GM21737 (cell line): Measurements from ENCODE around the gene PKN1.

Source experiments
- ATAC-seq: cut with Tn5 transposase; IDR thresholded peaks from one replicate; pipeline ENCODE4 v1.9.1; 2021; ENCODE audit warnings: mild to moderate bottlenecking, moderate library complexity; ENCODE audit not compliant: unreplicated experiment

The PKN1 gene

DNA sequence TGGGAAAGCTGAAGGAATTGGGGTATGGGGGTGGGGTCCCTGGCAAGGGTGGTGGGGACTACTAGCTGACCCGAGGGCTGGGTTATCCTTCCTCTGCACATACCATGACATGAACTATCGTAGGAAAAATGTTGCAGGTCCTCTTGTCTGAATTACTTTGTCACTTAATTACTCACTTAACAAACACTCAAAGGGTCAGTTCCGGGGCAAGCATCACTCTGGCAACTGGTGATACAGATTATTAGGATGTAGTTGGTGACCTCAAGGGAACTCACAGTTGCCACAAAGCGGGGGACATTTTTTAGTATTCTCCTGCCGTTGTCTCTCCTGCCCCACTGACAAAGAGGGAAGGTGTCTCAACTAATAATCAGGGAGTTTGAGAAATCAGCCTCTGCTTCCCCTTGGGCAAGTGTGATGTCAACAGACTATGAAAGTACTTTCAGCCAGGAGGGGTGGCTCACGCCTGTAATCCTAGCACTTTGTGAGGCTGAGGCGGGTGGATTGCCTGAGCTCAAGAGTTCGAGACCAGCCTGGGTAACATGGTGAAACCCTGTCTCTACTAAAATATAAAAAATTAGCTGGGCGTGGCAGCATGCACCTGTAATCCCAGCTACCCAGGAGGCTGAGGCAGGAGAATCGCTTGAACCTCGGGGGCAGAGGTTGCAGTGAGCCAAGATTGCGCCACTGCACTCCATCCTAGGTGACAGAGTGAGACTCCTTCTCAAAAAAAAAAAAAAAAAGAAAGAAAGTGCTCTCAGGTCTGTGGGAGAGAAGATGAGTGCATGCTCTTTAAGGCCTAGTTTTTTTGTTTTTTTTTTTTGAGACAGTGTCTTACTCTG is 74.8 kb downstream of the PKN1 start:
- ATAC-seq, result no peak

GRCh38 chr19:14510311-14511228 is 77.5 kb downstream of the PKN1 start:
- no peak for ATAC-seq

GRCh38 chr19:14511229-14511593 is 78.1 kb downstream of the PKN1 start:
- no peak for ATAC-seq

DNA sequence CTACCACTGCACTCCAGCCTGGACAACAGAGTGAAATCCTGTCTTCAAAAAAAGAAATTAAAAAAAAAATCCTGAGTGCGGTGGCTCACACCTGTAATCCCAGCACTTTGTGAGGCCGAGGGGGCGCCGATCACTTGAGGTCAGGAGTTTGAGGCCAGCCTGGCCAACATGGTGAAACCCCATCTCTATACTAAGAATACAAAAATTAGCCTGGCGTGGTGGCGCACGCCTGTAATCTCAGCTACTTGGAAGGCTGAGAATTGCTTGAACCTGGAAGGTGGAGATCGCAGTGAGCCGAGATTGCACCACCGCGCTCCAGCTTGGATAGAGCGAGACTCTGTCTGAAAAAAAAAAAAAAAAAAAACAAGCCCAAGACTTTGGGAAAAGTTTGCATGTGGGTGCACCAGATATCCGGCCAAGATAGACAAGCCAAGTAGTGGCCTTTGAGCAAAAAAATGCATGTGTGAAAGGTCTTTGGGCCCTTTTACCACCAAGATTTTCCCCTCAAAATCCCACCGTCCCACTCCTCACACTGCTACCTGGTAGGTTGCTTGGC is 79.4 kb downstream of the PKN1 start:
- no peak for ATAC-seq

DNA sequence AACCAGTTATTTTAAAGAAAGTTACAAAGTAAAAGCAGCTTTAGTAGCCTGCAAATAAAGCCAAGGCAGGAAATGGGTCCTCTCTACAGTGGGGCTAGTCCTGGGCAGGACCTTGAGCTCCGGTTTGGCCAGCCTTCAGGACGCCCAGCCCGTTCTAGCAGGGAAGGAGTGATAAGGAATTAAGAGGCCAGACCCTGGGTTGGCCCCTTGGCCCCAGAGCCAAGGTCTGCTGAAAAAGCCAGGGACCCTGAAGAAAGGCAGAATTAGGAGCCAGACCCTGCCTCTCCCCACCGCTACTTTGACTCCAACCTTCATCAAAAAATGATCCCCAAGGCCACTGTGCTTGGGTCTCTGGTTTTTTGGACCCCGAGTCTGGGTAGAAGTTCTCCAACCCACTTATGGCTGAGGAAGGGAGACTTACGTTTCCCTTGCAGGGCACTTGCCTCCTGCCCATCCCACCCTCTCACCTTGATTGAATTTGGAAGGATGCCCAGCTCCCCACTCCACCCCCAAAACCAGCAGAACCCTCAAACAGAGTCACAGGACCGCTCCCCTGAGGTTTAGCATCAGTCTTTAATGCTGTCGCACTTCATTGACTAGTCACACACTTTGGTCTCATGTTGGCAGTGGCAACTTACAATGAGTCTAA is 81.2 kb downstream of the PKN1 start:
- ATAC-seq, result no peak

- no peak for ATAC-seq
Measured at GRCh38 chr19:14515501-14516047, 82.5 kb downstream of the PKN1 start.

DNA sequence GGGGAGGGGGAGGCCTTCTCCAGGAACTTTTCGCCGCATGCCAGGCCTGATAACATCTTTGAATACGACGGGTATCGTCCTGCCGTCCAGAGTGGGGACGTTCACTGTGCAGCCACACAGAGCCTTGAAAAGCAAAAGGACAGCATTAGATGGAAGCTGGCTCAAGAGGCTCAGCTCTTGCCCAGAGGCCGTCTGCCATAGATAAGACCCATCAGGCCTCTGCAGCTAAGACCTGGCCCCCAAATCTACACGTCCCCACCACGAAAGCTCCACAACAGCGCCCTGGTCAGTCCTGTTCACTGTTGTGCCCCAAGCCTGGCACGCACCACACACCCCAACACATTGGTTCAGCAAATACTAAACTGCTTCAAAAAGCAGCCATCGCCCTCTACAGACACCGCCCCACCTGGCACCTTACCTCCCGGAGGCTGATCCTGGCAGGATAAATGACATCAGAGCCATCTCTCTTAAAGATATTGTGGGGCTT is 83.0 kb downstream of the PKN1 start:
- no peak for ATAC-seq

DNA sequence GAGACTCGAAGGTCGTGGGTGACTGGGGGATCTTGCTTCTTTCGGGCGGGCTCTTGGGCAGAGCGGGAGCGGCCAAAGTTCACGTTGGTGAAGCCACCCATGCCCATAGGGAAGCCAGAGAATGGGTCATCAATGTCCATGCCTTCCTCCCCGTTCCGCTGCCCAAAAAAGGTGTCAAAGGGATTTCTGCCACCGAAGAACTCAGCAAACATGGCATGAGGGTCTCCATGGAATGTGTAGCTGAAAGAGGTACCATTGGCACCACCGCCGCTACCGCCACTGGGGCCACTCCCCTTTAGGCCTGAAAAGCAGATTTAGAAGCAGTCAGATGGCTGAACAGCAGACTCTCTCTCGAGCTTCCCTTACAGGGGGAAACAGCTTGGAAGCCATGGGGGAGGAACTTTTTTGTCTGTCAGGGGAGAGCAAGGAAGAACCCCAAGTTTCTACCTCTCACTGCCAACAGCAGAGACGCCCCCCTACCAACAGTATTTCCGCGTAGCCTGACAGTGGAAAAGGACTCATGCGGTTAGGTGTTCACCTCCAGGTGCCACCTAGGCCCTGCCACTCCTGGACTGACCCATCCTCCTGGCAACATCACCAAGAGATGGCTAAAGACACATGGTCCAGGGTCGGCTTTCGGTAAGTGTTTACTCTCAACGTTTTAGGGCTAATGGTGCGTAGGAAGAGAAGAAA is 83.8 kb downstream of the PKN1 start:
- no peak for ATAC-seq

DNA sequence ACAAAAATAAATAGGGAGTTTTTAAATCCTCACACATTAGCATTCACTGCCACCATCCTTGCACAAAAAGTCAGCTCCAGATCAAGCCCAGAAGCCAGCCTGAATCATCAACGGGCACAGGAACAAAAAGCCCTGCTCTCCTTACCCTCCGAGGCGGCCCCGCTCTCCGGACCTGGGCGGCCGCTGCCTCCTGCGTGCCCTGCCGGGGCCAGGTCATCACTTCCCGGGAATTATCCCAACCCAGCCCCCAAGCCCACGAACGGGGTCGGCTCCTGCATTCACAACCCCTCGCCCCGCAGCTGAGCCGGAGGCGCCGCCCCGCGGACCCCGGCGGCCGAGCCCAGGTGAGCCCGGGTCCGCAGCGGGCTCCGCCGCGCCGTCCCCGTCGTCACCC is 84.3 kb downstream of the PKN1 start:
- no peak for ATAC-seq

GRCh38 chr19:14517840-14518505 is 84.9 kb downstream of the PKN1 start, which contains the start of gene DNAJB1:
Gene DNAJB1 (minus strand): TSS chr19:14518397. CDS start chr19:14518349, 48 bp downstream.
- ATAC-seq, result peak; percentile 61

- ATAC-seq, result no peak
Measured at GRCh38 chr19:14519245-14519859, 86.2 kb downstream of the PKN1 start.

DNA sequence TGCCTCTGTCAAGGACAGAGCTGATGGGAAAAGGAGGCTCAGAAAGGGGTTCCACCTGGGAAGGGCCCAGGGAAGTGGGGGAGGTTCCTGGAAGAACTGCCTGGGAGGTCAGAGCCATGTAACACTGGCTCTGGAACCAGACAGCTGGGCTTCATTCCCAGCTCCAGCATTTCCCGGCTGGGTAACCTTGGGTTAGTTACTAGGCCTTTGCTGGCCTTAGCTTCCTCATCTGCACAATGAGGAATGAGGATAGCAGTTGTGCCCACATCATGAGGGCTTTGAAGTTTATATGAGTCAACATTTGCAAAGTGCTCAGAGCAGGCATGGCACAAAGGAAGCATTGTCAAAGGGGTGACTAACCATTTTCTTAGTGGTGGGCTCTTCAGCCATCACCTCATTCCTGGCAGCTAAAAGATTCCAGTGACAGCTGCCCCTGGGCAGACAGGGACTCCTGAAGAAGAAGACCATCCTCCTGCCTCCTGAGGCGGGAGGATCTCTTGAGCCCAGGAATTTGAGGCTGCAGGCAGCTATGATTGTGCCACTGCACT is 86.8 kb downstream of the PKN1 start:
- ATAC-seq, result no peak

DNA sequence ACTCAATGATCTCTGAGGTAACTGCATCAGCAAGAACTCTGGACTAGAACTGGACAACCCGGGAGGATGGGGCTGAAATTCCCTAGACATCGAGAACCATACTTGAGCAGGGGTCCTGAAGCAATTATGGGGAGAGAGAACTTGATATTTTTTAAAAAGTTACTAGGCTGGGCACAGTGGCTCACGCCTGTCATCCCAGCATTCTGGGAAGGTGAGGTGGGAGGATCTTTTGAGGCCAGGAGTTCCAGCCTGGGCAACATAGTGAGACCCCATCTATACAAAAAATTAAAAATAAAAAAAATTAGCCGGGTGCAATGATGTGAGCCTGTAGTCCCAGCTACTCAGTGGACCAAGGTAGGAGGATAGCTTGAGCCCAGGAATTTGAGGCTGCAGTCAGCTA is 87.4 kb downstream of the PKN1 start:
- ATAC-seq, result no peak
